Psoas muscle (tissue), 8 donors: ENCODE results near the gene SAP30BP. TPM values are rescaled to one million over a fixed set of nuclear protein-coding genes. Genes with fewer than 3 reads are reported as not detected.

ENCODE experiments used
- ATAC-seq, 4 donors: fragments of 200-7000 bp; cut with Tn5 transposase; one replicate each; pipeline ENCODE4 v1.9.1; 2020; ENCODE audit warnings: moderate library complexity in 3 of 4, mild to moderate bottlenecking in 2 of 4
- DNase-seq, 2 donors: peaks; one replicate each; pipeline ENCODE4 v3.0.0-alpha.2; 2020
- H3K27ac ChIP-seq: fragments of 200-600 bp; one replicate; pipeline ENCODE4 v1.8.0; 2022
- H3K27me3 ChIP-seq, 3 donors: fragments of 200-600 bp in 1 of 3; one replicate each; pipeline versions ENCODE4 v1.6.1 to v1.8.0; 2013 to 2022; ENCODE audit warnings: low read length in 2 of 3, mild to moderate bottlenecking in 2 of 3, moderate library complexity in 1 of 3; ENCODE audit not compliant: insufficient read depth in 3 of 3
- H3K36me3 ChIP-seq, 2 donors: fragments of 200-600 bp in 1 of 2; one replicate each; pipeline versions ENCODE4 v1.6.1 to v1.8.0; 2013 to 2022; ENCODE audit warnings: low read depth in 1 of 2, mild to moderate bottlenecking in 1 of 2, moderate library complexity in 1 of 2; ENCODE audit not compliant: insufficient read depth in 1 of 2
- H3K4me1 ChIP-seq: fragments of 200-600 bp; one replicate; pipeline ENCODE4 v1.8.0; 2022
- H3K4me3 ChIP-seq: fragments of 200-600 bp; one replicate; pipeline ENCODE4 v1.8.0; 2022; ENCODE audit warnings: mild to moderate bottlenecking
- H3K9me3 ChIP-seq: fragments of 200-600 bp; one replicate; pipeline ENCODE4 v1.8.0; 2022
- WGBS, 3 donors: extraction: QIAGEN DNeasy Blood & Tissue Kit; methylation state at CpG; one replicate each; pipeline versions ENCODE4 v1.1.6 to v1.1.7; 2013; 5-methylcytosine and 5-hydroxymethylcytosine counted together
- intact Hi-C, 2 donors: fragments of 100-400 bp; cut with DNase I; formaldehyde crosslinking; loops; one replicate each; pipeline versions ENCODE4 v1.11.0 to v1.14.2; 2022
- polyA plus RNA-seq, 3 donors: library from polyadenylated mRNA; stranded (reverse); fragments of 200-250 nt; gene quantifications; one replicate each; pipeline ENCODE4 v1.2.3, GENCODE V29; 2013
- total RNA-seq, 4 donors: library from RNA; stranded (reverse); fragmentation: NEBNext Ultra II Directional in 2 of 4; extraction: Animal tissue kit (Norgen Biotek cat#: 25700) in 2 of 4; gene quantifications; one replicate each; pipeline versions ENCODE4 v1.2.1 to v1.2.4, GENCODE V29; 2021 to 2023
- TF ChIP-seq, protein P1 (sequence below): fragments of 200-600 bp; IDR thresholded peaks from one replicate; pipeline ENCODE4 v1.8.0; 2022; ENCODE audit warnings: antibody characterized with exemption
- donor health status: healthy with polysubstance abuse.
- donor health status: DM: no; HTN: no; CAD: no; lungs with moderate emphysema.
- donor health status: Bipolar disorder and iron deficiency.
- donor health status: healthy.
- donor health status: DM: yes; HTN: yes; CAD: no.
- donor health status: DM: no; HTN: no; CAD: no.
- donor health status: DM: no; HTN: no; CAD: no.
- donor health status: DM: yes; HTN: yes; CAD: no.

The SAP30BP gene
- total and polyA plus RNA-seq, 7 donors, result 40.9 to 123 (median 68.5) TPM

DNA sequence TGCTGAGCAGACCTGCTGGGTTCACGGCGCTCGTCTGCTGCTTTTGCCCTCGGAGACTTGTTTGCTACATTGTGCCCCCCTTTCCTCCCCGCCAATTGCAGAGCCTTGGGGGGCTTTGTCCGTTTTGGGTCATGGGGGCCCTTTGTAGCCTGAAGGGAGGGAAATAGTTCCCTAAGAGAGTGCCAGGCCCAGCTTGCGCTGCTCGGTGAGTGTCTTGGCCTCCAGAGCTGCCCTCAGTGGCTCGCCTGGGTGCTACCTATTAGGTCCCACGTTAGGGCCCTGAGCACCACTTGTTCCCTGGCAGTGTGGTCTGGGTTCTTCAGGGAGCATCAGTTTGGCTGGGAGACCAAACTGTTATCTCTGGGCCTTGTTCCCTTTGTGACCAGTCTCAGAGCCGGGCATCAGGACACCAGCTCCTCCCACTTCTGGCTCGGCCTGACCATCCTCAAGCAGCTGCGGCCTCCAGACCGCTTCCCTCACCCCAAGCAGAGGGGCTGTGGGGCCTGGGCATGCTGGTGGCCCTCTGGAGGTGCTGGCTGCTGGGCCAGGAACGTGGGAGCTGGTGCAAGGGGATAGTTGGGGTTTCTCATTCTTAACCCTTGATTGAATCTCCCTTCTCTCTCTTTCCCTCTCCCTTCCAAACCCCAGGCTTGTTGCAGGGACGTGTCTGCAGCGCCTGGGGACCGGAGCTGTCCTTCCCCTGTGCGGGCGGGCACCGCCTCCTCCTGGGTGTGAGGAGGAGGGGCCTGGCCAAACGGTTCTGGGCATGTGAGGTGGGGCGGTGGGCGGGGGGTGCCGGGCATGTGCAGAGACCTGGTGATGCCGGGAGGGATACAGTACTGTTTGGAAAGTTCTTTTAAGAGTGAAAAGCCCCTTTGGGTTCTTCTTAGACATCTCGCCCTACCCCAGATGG is 38.1 kb downstream of the SAP30BP start:
- TF ChIP-seq, protein P1, sequence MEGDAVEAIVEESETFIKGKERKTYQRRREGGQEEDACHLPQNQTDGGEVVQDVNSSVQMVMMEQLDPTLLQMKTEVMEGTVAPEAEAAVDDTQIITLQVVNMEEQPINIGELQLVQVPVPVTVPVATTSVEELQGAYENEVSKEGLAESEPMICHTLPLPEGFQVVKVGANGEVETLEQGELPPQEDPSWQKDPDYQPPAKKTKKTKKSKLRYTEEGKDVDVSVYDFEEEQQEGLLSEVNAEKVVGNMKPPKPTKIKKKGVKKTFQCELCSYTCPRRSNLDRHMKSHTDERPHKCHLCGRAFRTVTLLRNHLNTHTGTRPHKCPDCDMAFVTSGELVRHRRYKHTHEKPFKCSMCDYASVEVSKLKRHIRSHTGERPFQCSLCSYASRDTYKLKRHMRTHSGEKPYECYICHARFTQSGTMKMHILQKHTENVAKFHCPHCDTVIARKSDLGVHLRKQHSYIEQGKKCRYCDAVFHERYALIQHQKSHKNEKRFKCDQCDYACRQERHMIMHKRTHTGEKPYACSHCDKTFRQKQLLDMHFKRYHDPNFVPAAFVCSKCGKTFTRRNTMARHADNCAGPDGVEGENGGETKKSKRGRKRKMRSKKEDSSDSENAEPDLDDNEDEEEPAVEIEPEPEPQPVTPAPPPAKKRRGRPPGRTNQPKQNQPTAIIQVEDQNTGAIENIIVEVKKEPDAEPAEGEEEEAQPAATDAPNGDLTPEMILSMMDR, result no peak
- Histone ChIP-seq H3K27ac (no peak overlapping the region), H3K27me3 (no peaks in the 10 kb centered on the region), H3K9me3 (no peaks in the 10 kb centered on the region), H3K4me1 (peaks cover 17% of the 10 kb centered on the region), H3K4me3 (no peak overlapping the region), H3K36me3 (peaks cover 18 to 87% of the 10 kb centered on the region in 2 donors)
- 80 to 87% (median 82%) methylated on average over 20 to 27 of the region's 27 CpGs for WGBS, 3 donors
- DNase-seq, result no peak
- intact Hi-C loops, result no loop called here
- no peak for ATAC-seq

DNA sequence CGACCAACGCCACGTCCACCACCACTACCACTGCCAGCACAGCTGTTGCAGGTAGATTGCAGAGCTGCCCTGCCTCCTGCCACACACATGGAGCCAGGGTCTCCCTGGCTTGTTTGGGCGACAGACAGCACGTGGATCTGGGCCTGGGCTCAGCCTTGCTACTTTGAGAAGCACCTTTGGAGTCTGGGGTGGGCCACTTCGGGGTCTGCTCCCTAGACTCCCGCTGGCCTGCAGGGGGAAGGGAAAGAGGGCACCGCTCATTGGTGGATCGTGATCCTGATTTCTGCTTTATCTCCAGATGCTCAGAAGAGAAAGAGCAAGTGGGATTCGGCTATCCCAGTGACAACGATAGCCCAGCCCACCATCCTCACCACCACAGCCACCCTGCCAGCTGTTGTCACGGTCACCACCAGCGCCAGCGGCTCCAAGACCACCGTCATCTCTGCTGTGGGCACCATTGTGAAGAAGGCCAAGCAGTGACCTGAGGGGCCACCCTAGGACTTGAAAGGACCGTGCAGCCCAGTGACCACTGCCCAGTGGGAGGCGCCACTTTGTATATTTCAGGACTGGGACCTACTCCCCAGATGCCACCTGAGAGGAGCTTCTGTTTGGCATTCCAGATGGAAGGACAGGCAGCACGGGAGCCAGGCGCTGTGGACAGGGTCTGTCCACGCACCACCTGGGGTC is 39.0 kb downstream of the SAP30BP start:
- peaks cover 9% of the 10 kb centered on the region for H3K4me1 ChIP-seq
- H3K9me3 ChIP-seq, result no peaks in the 10 kb centered on the region
- no peak overlapping the region for H3K4me3 ChIP-seq
- H3K36me3 ChIP-seq, result peaks cover 18 to 77% of the 10 kb centered on the region in 2 donors
- WGBS, 3 donors, result 82 to 94% (median 87%) methylated on average over 20 of the region's 20 CpGs
- DNase-seq (no peak), ATAC-seq (no peak)
- H3K27me3 ChIP-seq, result no peaks in the 10 kb centered on the region
- TF ChIP-seq, protein P1, result no peak
- intact Hi-C loops, result no loop called here
- no peak overlapping the region for H3K27ac ChIP-seq

DNA sequence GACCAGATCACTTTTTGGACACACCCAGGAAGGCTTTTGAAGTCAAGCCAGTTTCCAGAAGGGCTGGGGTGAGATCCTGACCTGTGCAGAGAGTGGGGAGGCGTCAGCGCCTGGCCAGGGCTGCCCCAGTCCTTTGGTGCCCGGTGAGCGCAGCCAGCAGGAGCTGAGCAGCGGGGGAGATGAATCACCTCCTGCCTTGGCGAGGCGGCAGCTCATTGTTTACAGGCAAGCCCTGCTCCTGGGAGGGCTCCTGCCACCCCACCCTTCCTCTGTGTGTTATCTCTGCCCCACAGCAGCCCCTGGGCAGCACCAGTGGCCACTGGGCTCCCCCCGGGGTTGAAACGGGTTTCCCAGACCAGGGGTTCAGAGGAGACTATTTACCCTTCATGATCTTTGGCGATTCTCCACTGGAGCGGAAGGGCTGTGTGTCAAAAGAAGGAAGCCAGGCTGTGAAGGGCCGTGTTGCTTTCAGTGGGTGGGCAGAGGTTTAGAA is 40.0 kb downstream of the SAP30BP start:
- 75 to 78% (median 76%) methylated on average over 12 of the region's 12 CpGs for WGBS, 3 donors
- TF ChIP-seq, protein P1, result no peak
- H3K4me3 ChIP-seq, result no peak overlapping the region
- H3K27me3 ChIP-seq, result peaks cover 0 to 3% (median 0%) of the 10 kb centered on the region in 3 donors
- intact Hi-C loops, result no loop called here
- no peaks in the 10 kb centered on the region for H3K4me1 ChIP-seq
- H3K27ac ChIP-seq, result no peak overlapping the region
- peak in 1 of 2 donors; percentile 39 for DNase-seq
- no peaks in the 10 kb centered on the region for H3K9me3 ChIP-seq
- peaks cover 18 to 68% of the 10 kb centered on the region in 2 donors for H3K36me3 ChIP-seq
- peak in 3 of 4 donors; percentile 35 to 53 (median 47) for ATAC-seq

DNA sequence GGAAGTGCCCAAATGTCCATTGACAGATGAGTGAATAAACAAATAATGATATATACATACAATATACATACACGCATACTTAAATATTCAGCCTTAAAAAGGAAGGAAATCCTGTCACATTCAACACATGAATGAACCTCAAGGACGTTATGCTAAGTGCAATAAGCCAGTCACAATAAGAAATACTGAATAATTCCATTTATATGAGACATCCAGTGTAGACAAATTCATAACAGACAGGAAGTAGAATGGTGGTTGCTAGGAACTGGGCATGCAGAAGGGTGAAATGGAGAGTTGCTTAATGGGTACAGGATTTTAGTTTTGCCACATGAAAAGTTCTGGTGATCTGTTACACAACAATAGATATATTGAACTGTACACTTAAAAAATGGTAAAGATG is 45.3 kb downstream of the SAP30BP start:
- H3K4me1 ChIP-seq, result no peaks in the 10 kb centered on the region
- H3K27me3 ChIP-seq, result peaks cover 0 to 18% (median 3%) of the 10 kb centered on the region in 3 donors
- no peak overlapping the region for H3K4me3 ChIP-seq
- DNase-seq (no peak), ATAC-seq (no peak)
- WGBS, 3 donors, result 64 to 66% (median 66%) methylated on average over 2 of the region's 2 CpGs
- peaks cover 0 to 16% of the 10 kb centered on the region in 2 donors for H3K36me3 ChIP-seq
- TF ChIP-seq, protein P1, result no peak
- intact Hi-C loops, result no loop called here
- H3K27ac ChIP-seq, result no peak overlapping the region
- H3K9me3 ChIP-seq, result no peaks in the 10 kb centered on the region
